Bronchial epithelial cell (primary cell): ENCODE results near the gene CCNE1. TPM values are rescaled to one million over a fixed set of nuclear protein-coding genes. Genes with fewer than 3 reads are reported as not detected.

Experiments used
- DNase-seq: peaks from one replicate; pipeline ENCODE4 v3.0.0-alpha.2; 2010; ENCODE audit warnings: low read depth
- FAIRE-seq: peaks from 2 replicates; lab custom pipeline; 2011; peaks lifted over from hg19 to GRCh38; lab: Jason Lieb, UNC
- H3K27me3 ChIP-seq: 2 replicates; pipeline ENCODE4 v1.5.1; 2011; ENCODE audit warnings: low read length; ENCODE audit not compliant: control insufficient read depth, insufficient read depth
- H3K36me3 ChIP-seq: 2 replicates; pipeline ENCODE4 v1.5.1; 2011; ENCODE audit warnings: low read length; ENCODE audit not compliant: control insufficient read depth, insufficient read depth
- H3K4me3 ChIP-seq: 2 replicates; pipeline ENCODE4 v1.5.1; 2011; ENCODE audit warnings: mild to moderate bottlenecking, low read depth, low read length, control low read depth
- total RNA-seq: library from RNA; depleted of rRNA; stranded (reverse); fragments of >200 nt; gene quantifications from 2 replicates; pipeline ENCODE4 v1.2.1, GENCODE V29; 2014
- TF ChIP-seq, protein P1 (sequence below): IDR thresholded peaks from 2 replicates; pipeline ENCODE4 v1.5.1; 2011; ENCODE audit warnings: mild to moderate bottlenecking, moderate library complexity, low read length, control low read depth, inconsistent platforms; ENCODE audit not compliant: insufficient read depth, severe bottlenecking

CCNE1 gene
- total RNA-seq, 1 donor from 2014 or later, result 6.1 TPM

DNA sequence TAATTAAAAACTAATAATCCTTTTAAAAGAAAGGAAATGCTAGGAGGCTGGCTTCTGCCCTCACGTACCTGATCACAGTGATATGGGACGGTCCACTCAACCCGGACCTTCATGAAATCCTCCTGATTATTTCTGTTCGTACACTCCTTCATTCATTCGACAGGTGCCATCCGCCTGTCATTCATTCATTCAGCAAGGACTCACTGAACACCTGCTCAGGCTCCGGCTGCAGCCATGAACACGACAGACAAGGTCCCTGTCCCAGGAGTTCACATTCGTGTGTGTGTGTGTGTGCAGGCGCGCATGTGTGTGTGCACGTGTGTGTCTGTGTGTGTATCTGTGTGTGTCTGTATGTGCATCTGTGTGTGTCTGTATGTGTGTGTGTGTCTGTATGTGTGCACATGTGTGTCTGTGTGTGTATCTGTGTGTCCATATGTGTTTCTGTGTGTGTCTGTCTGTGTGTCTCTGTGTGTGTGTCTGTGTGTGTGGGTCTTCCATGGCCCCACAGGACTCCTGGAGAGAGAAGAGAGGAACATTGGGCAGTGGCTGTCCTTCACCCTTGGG, 28.1 kb upstream of the CCNE1 start:
- H3K4me3 ChIP-seq, result no peak overlapping the region
- no peak for DNase-seq
- no peaks in the 10 kb centered on the region for H3K27me3 ChIP-seq
- no peaks in the 10 kb centered on the region for H3K36me3 ChIP-seq
- peak; percentile 72 for FAIRE-seq
- TF ChIP-seq, protein P1, sequence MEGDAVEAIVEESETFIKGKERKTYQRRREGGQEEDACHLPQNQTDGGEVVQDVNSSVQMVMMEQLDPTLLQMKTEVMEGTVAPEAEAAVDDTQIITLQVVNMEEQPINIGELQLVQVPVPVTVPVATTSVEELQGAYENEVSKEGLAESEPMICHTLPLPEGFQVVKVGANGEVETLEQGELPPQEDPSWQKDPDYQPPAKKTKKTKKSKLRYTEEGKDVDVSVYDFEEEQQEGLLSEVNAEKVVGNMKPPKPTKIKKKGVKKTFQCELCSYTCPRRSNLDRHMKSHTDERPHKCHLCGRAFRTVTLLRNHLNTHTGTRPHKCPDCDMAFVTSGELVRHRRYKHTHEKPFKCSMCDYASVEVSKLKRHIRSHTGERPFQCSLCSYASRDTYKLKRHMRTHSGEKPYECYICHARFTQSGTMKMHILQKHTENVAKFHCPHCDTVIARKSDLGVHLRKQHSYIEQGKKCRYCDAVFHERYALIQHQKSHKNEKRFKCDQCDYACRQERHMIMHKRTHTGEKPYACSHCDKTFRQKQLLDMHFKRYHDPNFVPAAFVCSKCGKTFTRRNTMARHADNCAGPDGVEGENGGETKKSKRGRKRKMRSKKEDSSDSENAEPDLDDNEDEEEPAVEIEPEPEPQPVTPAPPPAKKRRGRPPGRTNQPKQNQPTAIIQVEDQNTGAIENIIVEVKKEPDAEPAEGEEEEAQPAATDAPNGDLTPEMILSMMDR, result no peak

DNA sequence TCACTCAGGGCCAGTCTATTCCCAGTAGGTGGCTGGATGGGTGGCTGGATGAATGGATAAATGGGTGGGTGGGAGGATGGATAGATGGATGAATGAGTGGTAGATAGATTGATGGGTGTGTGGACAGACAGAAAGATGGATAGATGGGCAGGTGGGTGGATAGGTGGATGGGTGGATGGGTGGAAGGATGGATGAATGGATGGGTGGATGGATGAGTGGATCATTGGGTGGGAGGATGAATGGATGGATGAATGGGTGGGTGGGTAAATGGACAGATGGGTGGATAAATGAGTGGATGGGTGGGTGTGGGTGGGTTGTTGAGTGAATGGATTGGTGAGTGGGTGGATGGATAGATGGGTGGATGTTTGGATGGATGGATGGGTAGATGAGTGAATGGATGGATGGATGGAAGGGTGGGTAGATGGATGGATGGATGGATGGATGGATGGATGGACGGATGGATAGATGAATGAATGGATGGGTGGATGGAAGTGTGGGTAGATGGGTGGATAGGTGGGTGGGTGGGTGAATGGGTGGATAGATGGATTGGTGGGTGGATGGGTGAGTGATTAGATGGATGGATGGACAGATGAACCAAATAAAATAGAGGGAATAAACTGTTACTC, 27.1 kb upstream of the CCNE1 start:
- DNase-seq (no peak), FAIRE-seq (no peak)
- H3K27me3 ChIP-seq, result no peaks in the 10 kb centered on the region
- no peak overlapping the region for H3K4me3 ChIP-seq
- H3K36me3 ChIP-seq, result no peaks in the 10 kb centered on the region
- TF ChIP-seq, protein P1, result no peak

DNA sequence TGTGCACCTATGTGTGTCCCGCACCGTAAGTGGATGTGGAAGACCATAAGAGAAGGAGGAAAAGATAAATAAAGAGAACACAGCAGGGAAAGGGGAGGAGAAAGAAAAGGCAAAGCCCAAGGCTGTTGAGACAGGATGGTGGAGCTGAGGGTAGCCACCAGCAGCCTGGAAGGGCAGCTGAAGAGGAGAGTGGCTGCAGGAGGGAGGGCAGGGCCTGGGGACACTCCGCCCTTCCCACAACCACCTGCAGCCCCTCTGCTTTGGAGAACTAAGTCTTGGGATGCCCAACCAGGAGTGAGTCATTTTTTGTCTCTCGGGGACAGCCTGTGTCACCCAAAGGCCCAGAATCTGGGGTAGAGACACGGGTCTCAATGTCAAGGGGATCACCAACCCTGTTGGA, 26.4 kb upstream of the CCNE1 start:
- Histone ChIP-seq H3K4me3 (no peak overlapping the region), H3K36me3 (no peaks in the 10 kb centered on the region), H3K27me3 (no peaks in the 10 kb centered on the region)
- no peak for DNase-seq
- TF ChIP-seq, protein P1, result no peak
- FAIRE-seq, result no peak

DNA sequence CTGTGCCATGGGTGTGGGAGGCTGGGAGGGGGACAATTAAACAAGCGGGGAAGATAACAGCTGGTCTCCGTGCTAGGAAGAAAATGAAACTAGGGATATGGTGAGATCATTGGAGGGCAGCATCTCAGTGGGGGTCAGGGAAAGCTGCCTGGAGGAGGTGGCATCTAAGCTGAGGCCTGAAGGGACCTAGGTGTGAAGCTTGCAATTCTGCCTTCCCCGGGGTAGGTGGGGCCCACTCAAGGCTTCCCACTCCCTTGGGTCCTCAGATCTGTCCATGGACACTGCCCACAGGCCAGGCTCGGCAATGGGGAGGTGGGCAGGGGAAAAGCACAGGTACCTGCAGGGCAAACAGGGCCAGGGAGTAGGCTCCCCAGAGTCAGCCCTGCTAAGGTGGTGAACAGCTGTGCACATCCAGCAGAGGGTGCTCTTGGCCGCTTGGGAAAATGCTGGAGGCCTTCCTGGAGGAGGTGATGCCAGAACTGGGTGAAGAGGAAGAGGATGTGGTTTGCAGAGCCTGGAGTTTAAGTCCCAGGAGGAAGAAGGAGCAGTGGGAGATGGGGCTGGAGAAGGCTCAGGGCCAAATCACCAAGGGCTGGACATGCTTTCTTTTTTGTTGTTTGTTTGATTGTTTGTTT, 25.7 kb upstream of the CCNE1 start:
- Histone ChIP-seq H3K36me3 (no peaks in the 10 kb centered on the region), H3K4me3 (no peak overlapping the region), H3K27me3 (no peaks in the 10 kb centered on the region)
- DNase-seq (no peak), FAIRE-seq (no peak)
- TF ChIP-seq, protein P1, result no peak

DNA sequence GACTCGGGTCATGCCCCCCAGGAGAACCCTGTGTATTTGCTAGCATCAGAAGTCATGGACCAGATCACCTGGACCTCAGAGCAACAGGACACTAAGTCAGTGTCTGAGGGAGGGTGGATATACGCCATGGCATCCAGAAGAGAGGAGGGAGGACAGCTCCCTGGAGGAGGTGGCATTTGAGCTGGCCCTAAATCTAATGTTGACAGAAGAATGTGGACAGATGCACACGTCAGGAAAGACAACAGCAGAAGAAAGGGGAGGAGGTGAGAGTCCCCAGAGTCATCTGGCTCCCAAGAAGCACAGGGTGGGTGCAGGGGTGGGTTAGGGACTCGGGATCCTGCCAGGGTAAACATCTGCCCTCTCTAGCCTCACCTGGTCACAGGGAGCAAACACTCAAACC, 24.5 kb upstream of the CCNE1 start:
- FAIRE-seq (no peak), DNase-seq (no peak)
- TF ChIP-seq, protein P1, result no peak
- Histone ChIP-seq H3K36me3 (no peaks in the 10 kb centered on the region), H3K27me3 (no peaks in the 10 kb centered on the region), H3K4me3 (no peak overlapping the region)
